BJ (cell line): ENCODE results near the gene SHROOM3. TPM values are rescaled to one million over a fixed set of nuclear protein-coding genes. Genes with fewer than 3 reads are reported as not detected.

ENCODE experiments used
- CTCF ChIA-PET: fragments of 350-600 bp; formaldehyde crosslinking; extraction: SDS; loops from one replicate; lab custom pipeline; 2021; ENCODE audit warnings: antibody characterized with exemption, inconsistent platforms; lab: Yijun Ruan, JAX
- POLR2A ChIA-PET: fragments of 300-600 bp; sonication (Branson Sonifier 250); formaldehyde crosslinking; extraction: SDS; loops from one replicate; lab custom pipeline; 2021; ENCODE audit warnings: antibody characterized with exemption; lab: Charles Lee
- DNase-seq: peaks from one replicate; pipeline ENCODE4 v3.0.0-alpha.2; 2011; ENCODE audit warnings: low read depth
- H3K27me3 ChIP-seq: 2 replicates; pipeline ENCODE4 v1.6.0; 2011; ENCODE audit warnings: low read length; ENCODE audit not compliant: control insufficient read depth, insufficient read depth
- H3K36me3 ChIP-seq: 2 replicates; pipeline ENCODE4 v1.5.1; 2011; ENCODE audit warnings: low read length; ENCODE audit not compliant: control insufficient read depth, insufficient read depth
- H3K4me3 ChIP-seq: 2 replicates; pipeline ENCODE4 v1.5.1; 2011; ENCODE audit warnings: low read depth, mild to moderate bottlenecking, control low read depth, low read length
- polyA plus RNA-seq: library from polyadenylated mRNA; depleted of rRNA; stranded (reverse); fragments of >200 nt; gene quantifications from 2 replicates; pipeline ENCODE4 v1.2.3, GENCODE V29; 2011
- TF ChIP-seq, protein P1 (sequence below): IDR thresholded peaks from 2 replicates; pipeline ENCODE4 v1.5.1; 2011; ENCODE audit warnings: low read depth, mild to moderate bottlenecking, control low read depth, inconsistent platforms, low read length, moderate library complexity; ENCODE audit not compliant: insufficient read depth

SHROOM3 gene
- polyA plus RNA-seq, 1 experiment = 46.1 TPM

DNA sequence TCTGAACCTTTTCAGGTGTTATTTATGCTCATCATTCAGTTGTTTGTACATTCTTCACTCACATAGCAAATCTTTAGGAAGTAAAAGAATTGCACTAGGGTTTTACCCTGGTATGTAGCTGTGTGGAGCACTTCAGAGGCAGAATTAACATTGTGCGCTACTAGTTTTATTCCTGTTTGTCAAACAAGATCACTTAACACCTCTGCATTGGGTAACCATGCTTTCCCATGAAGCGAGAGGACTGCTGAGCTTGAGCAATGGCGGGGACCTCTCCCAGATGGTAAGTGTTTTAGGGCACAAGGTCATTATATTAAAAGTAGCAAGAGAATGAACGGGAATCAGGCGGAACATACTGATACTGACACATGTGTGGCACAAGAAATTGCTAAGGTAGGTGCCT is 59.2 kb downstream of the SHROOM3 start:
- H3K4me3 ChIP-seq = no peak overlapping the region
- no peak for DNase-seq
- ChIA-PET CTCF (interaction anchor here (0.6 to 3.1 kb wide), 3 partner anchors 19 to 63 kb away, joined by 3 to 16 read pairs (median 3); partner anchors contain the start of gene SHROOM3), POLR2A (interaction anchor here (0.6 kb wide), 1 partner anchor 318 kb away, joined by 3 read pairs; no protein-coding TSS in a partner anchor)
- TF ChIP-seq, protein P1, sequence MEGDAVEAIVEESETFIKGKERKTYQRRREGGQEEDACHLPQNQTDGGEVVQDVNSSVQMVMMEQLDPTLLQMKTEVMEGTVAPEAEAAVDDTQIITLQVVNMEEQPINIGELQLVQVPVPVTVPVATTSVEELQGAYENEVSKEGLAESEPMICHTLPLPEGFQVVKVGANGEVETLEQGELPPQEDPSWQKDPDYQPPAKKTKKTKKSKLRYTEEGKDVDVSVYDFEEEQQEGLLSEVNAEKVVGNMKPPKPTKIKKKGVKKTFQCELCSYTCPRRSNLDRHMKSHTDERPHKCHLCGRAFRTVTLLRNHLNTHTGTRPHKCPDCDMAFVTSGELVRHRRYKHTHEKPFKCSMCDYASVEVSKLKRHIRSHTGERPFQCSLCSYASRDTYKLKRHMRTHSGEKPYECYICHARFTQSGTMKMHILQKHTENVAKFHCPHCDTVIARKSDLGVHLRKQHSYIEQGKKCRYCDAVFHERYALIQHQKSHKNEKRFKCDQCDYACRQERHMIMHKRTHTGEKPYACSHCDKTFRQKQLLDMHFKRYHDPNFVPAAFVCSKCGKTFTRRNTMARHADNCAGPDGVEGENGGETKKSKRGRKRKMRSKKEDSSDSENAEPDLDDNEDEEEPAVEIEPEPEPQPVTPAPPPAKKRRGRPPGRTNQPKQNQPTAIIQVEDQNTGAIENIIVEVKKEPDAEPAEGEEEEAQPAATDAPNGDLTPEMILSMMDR = no peak
- peaks cover 5% of the 10 kb centered on the region for H3K27me3 ChIP-seq
- H3K36me3 ChIP-seq = no peaks in the 10 kb centered on the region

DNA sequence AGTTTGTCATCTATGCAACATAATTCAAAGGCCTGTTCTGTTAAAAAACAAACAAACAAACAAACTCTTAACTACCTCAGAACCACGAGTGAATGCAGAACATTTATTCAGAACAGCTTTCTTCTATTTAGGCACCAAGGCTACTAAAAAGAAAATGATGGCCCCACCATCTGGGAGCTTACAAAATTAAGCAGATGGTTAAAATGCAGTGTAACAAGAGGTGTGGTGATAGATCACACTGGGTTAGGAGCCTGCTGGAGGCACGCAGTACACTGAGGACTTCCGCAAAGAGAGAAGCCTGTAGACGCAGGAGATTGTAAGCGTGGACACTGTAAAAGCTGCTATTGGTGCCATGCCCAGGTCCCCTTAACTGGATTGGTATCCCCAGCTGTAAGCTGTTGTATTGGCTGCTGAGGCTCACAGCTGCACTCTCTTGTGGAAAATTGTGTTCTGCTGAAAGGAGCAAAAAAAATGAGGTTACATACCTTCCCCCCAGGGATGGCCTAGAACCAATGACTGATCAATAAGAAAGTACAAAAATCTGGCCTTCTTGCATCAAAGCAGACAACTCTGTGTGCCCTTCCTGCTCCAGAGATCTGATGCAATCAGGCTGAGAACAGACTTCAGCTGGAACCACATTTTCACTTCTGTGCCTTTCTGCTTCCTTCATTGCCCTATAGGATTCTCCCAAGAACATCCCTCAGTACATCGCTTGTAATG is 60.0 kb downstream of the SHROOM3 start:
- TF ChIP-seq, protein P1 = no peak
- CTCF ChIA-PET = interaction anchor here (0.6 to 3.1 kb wide), 5 partner anchors 10 to 265 kb away, joined by 3 to 16 read pairs (median 3); partner anchors contain the start of gene SHROOM3
- POLR2A ChIA-PET = no interaction called here

DNA sequence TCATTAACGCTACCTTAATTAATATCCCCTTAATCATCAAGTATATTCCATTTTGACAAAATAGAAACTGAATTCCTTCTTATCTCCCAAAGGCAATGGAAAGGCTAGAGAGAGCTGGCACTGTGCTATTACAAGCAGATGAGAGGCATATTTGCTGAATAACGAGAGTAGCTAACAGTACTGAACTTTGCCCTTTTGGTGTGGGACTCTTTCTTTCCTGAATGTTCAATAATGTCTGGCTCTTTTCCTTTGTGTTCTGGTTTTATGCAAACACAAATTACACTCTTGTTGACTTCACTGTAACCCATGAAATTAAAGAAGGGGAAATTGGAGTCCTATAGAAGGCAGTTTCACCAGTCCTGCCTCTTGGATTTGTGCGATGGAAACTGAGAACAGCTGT is 63.5 kb downstream of the SHROOM3 start:
- DNase-seq = no peak
- TF ChIP-seq, protein P1 = no peak
- CTCF ChIA-PET = interaction anchor here (1.1 to 1.3 kb wide), 2 partner anchors 59 to 68 kb away, joined by 3 to 4 read pairs; no protein-coding TSS in a partner anchor
- Histone ChIP-seq H3K4me3 (no peak overlapping the region), H3K36me3 (no peaks in the 10 kb centered on the region), H3K27me3 (peaks cover 7% of the 10 kb centered on the region)
- POLR2A ChIA-PET = no interaction called here

More for the DNA sequence above, 60.0 kb downstream of the SHROOM3 start:
- H3K27me3 ChIP-seq = peaks cover 5% of the 10 kb centered on the region
- H3K36me3 ChIP-seq = no peaks in the 10 kb centered on the region
- H3K4me3 ChIP-seq = no peak overlapping the region
- no peak for DNase-seq

DNA sequence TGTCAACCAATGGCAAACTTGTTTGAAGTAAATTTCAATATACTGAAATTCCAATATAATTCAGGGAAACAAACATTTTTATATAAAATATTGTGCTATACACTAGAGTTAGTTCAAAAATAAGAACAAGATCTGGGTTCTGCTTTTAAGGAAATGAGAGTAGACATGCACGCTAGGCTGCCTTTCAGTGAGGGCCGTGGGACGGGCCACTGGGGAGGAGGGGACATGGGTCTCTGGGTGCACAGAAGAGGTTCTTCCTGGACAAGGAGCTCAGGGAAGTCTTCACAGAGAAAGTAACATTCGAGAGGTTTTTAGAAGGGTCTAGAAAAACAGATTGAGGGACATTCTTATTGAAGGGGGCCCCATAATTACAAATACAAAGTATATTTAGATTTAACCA is 64.4 kb downstream of the SHROOM3 start:
- Histone ChIP-seq H3K27me3 (peaks cover 7% of the 10 kb centered on the region), H3K4me3 (no peak overlapping the region), H3K36me3 (no peaks in the 10 kb centered on the region)
- TF ChIP-seq, protein P1 = no peak
- ChIA-PET CTCF (interaction anchor here (0.9 to 1.8 kb wide), 6 partner anchors 9 to 320 kb away, joined by 3 to 7 read pairs (median 4); no protein-coding TSS in a partner anchor), POLR2A (no interaction called here)
- no peak for DNase-seq

DNA sequence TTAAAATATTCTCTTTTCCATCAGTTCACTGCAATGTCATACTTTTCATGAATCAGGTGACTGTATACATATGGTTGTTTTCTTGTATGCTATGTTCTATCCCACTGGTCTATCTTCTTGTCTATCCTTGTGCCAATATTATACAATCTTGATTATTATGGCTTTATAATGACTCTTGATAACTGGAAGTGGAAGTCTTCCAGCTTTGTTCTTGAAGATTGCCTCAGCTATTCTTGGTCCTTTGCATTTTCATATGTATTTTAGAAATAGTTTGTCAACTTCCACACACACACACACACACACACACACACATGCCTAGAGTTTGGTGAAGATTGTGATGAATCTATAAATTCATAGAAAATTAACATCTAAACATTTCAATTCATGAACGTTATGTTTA is 67.9 kb downstream of the SHROOM3 start:
- POLR2A ChIA-PET = no interaction called here
- CTCF ChIA-PET = interaction anchor here (1.3 to 3.3 kb wide), 5 partner anchors 67 to 737 kb away, joined by 3 to 77 read pairs (median 5); partner anchors contain the start of gene SHROOM3
- 0 out of 2 replicates have a peak, but pooled peaks cover 2% of the 10 kb centered on the region for H3K27me3 ChIP-seq
- no peak for DNase-seq
- TF ChIP-seq, protein P1 = no peak
- no peak overlapping the region for H3K4me3 ChIP-seq
- H3K36me3 ChIP-seq = no peaks in the 10 kb centered on the region
